ENCODE results near the gene ENPP6.

GRCh38 chr4:184046148-184046547 is 171.5 kb downstream of the ENPP6 start:
- TF ChIP-seq EGR1 (IDR thresholded peaks at IDR 0.05) = no peak
- no peak for TF ChIP-seq MAX (IDR thresholded peaks at IDR 0.05)
- TF ChIP-seq RAD21 (IDR thresholded peaks at IDR 0.05; ENCODE audit: low read depth) = no peak
